ENCODE data around the gene ZP3.

GRCh38 chr7:76424413-76425111 lies at the start of gene ZP3:
- TF ChIP-seq CTCF (conservative IDR thresholded peaks at IDR 0.05 in 1 of 2, IDR thresholded peaks at IDR 0.05 in 1 of 2; ENCODE audit: extremely low read depth in 1 of 2, insufficient read depth in 1 of 2, low read depth in 1 of 2, low read length in 2 of 2) (no peak), EZH2 (IDR thresholded peaks at IDR 0.05; ENCODE audit: borderline replicate concordance, low read length) (no peak)
